D721Med (cell line): Measurements from ENCODE around the gene SYNE4.
"Not testable (repeated sequence)": the region's sequence is repeated elsewhere in the genome, so short reads cannot be mapped to it uniquely, and the experiment has no call there.

ENCODE experiments used
- DNase-seq: peaks from one replicate; pipeline ENCODE4 v3.0.0; 2011; ENCODE audit warnings: low spot score; ENCODE audit not compliant: insufficient read length
- FAIRE-seq: peaks from 2 replicates; lab custom pipeline; 2011; peaks lifted over from hg19 to GRCh38; lab: Jason Lieb, UNC
- TF ChIP-seq, protein P1 (sequence below): IDR thresholded peaks from 2 replicates; pipeline ENCODE4 v1.5.1; 2012; ENCODE audit warnings: mild to moderate bottlenecking, control low read depth; ENCODE audit not compliant: insufficient read depth; ENCODE audit errors: missing control alignments

SYNE4 gene

DNA sequence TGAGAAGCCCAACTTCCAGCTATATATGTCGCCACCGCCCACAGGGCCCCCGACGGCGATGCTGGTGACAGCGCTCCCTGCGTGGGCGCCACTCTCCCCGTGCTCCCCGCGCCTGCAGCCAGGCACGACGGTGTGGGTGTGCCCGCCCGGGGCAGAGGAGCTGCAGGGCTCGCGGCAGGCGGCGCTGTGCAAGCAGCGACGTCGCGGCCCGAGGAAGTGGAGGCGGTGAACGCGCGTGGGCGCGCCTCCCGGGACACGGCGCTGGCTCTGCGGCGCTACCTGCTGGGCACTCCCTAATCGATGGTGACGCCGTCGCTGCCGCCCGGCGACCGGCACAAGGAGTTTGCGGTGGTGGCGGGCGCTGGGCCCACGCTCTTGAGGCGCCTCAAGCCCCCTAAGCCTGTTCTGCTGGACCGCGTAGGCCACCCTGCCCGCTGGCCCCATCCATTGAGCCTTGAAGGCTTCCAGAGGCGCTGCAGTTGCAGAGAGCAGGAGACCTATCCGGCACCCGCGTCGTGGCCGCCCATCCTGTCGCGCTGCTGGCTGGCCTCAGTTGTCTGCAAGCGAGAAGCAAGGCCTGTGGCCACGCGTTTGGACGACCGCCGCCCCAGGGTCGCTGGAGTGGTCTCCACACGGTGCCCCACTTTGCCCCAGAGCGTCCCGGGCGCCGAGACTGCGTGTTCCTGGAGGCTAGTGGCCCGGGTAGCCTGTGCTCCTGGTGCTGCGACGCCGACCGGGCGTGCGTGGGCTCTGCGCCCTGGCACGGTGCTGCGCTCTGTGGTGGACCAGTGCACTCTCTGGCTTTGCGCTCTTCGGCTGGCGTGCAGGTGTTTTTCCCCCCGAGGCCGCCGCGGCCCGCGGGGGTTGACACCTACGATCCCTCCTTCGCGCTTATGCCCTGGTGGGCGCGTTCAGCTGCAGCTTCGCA, 49.3 kb downstream of the SYNE4 start:
- FAIRE-seq = no peak
- TF ChIP-seq, protein P1, sequence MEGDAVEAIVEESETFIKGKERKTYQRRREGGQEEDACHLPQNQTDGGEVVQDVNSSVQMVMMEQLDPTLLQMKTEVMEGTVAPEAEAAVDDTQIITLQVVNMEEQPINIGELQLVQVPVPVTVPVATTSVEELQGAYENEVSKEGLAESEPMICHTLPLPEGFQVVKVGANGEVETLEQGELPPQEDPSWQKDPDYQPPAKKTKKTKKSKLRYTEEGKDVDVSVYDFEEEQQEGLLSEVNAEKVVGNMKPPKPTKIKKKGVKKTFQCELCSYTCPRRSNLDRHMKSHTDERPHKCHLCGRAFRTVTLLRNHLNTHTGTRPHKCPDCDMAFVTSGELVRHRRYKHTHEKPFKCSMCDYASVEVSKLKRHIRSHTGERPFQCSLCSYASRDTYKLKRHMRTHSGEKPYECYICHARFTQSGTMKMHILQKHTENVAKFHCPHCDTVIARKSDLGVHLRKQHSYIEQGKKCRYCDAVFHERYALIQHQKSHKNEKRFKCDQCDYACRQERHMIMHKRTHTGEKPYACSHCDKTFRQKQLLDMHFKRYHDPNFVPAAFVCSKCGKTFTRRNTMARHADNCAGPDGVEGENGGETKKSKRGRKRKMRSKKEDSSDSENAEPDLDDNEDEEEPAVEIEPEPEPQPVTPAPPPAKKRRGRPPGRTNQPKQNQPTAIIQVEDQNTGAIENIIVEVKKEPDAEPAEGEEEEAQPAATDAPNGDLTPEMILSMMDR = peak; percentile 40
- no peak for DNase-seq

DNA sequence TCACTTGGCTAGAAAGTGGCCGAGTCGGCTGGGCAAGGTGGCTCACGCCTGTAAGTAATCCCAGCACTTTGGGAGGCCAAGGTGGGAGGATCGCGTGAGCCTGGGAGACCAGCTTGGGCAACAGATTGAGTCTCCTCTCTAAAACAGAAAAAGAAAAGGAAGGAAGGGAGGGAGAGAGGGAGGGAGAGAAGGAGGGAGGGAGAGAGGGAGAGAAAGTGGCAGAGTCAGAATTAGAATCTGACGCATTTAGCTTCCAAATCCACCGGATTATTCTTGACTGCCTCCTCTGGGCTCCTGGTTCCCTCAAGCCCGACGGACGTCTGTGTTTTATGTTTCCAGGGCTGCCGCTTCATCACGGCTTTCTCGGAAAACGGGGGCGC, 50.0 kb downstream of the SYNE4 start:
- FAIRE-seq = no peak
- TF ChIP-seq, protein P1 = no peak
- no peak for DNase-seq

DNA sequence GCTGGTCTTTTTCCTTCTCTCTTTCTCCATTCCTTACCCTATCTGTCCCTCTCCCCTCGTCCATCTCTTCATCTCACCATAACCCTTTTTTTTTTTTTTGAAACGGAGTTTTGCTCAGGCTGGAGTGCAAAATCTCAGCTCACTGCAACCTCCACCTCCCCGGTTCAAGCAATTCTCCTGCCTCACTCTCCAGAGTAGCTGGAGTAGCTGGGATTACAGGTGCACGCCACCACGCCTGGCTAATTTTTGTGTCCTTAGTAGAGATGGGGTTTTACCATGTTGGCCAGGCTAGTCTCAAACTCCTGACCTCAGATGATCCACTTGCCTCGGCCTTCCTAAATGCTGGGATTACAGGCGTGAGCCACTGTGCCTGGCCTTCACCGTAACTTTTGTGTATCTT, 51.2 kb downstream of the SYNE4 start:
- not testable (repeated sequence) for DNase-seq, FAIRE-seq

DNA sequence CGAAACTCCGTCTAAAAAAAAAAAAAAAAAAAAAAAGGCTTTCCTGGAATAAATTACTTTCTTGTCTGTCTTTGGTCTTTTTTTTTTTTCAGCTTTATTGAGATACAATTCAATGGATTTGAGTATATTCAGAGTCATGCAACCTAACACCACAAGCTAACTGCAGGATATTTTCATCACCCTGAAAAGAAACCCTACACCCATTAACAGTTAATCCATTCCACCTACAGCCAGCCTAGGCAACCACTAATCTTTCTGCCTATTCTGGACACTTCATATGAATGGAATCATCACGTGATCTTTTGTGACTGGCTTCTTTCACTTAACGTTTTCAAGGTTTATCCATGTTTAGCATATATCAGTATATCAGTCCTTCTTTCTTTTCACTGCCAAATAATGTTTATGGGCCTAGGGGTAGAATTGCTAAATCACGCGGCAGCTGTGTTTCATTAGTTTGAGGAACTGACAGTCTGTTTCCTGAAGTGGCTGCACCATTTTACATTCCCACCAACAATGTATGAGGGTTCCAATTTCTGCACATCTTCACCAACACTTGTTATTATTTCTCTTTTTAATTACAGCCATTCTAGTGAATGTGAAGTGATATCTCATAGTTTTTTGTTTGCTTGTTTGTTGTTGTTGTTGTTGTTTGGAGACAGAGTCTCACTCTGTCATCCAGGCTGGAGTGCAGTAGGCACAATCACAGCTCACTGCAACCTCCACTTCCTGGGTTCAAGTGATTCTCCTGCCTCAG, 52.6 kb downstream of the SYNE4 start:
- TF ChIP-seq, protein P1 = no peak
- DNase-seq (no peak), FAIRE-seq (no peak)
